Smooth muscle cell (in vitro differentiated cells): ENCODE results near the gene PIGL. TPM values are rescaled to one million over a fixed set of nuclear protein-coding genes. Genes with fewer than 3 reads are reported as not detected.

ENCODE experiments used
- DNase-seq: peaks from one replicate; lab custom pipeline; 2025; ENCODE audit not compliant: unreplicated experiment; lab: John Stamatoyannopoulos, UW
- H2AFZ ChIP-seq: fragments of 200-600 bp; sonication (generic); 2 replicates; pipeline ENCODE4 v1.6.0; 2016; ENCODE audit warnings: antibody characterized with exemption, low read depth, mild to moderate bottlenecking
- H3F3A ChIP-seq: fragments of 200-600 bp; sonication (generic); 2 replicates; pipeline ENCODE4 v1.6.0; 2017; ENCODE audit warnings: antibody characterized with exemption, low read depth
- H3K27ac ChIP-seq: fragments of 200-600 bp; sonication (generic); 2 replicates; pipeline ENCODE4 v1.5.1; 2016; ENCODE audit warnings: low read depth, mild to moderate bottlenecking
- H3K27me3 ChIP-seq: fragments of 200-600 bp; sonication (generic); 2 replicates; pipeline ENCODE4 v1.6.1; 2016; ENCODE audit warnings: low read depth, mild to moderate bottlenecking
- H3K36me3 ChIP-seq: fragments of 200-600 bp; sonication (generic); 2 replicates; pipeline ENCODE4 v1.5.1; 2016; ENCODE audit warnings: low read depth
- H3K4me1 ChIP-seq: fragments of 200-600 bp; sonication (generic); 2 replicates; pipeline ENCODE4 v1.5.1; 2016; ENCODE audit warnings: low read depth
- H3K4me2 ChIP-seq: fragments of 200-600 bp; sonication (generic); 2 replicates; pipeline ENCODE4 v1.6.0; 2016; ENCODE audit warnings: mild to moderate bottlenecking
- H3K4me3 ChIP-seq: fragments of 200-600 bp; sonication (generic); 2 replicates; pipeline ENCODE4 v1.5.1; 2016; ENCODE audit warnings: mild to moderate bottlenecking
- H3K79me2 ChIP-seq: fragments of 200-600 bp; sonication (generic); 2 replicates; pipeline ENCODE4 v1.6.0; 2016; ENCODE audit warnings: low read depth, mild to moderate bottlenecking
- H3K9ac ChIP-seq: fragments of 200-600 bp; sonication (generic); 2 replicates; pipeline ENCODE4 v1.6.0; 2016; ENCODE audit warnings: low read depth
- H3K9me3 ChIP-seq: fragments of 200-600 bp; sonication (generic); replicated peaks from 2 replicates; pipeline ENCODE4 v1.5.1; 2016; ENCODE audit warnings: low read depth
- H4K20me1 ChIP-seq: fragments of 200-600 bp; sonication (generic); 2 replicates; pipeline ENCODE4 v1.6.0; 2016; ENCODE audit warnings: low read depth
- CTCF ChIP-seq: fragments of 200-600 bp; sonication (generic); IDR thresholded peaks from 2 replicates; pipeline ENCODE4 v1.5.1; 2017; ENCODE audit warnings: borderline replicate concordance, mild to moderate bottlenecking, antibody characterized with exemption; ENCODE audit not compliant: insufficient read depth, poor library complexity, severe bottlenecking
- WGBS: methylation state at CpG from one replicate; pipeline ENCODE4 v1.1.7; 2016; ENCODE audit warnings: low lambda C conversion rate; 5-methylcytosine and 5-hydroxymethylcytosine counted together
- polyA plus RNA-seq: library from polyadenylated mRNA; unstranded; fragments of >200 nt; fragmentation: Nextera tagmentation; extraction: Ambion mirVana; gene quantifications from 2 replicates; pipeline ENCODE4 v1.2.1, GENCODE V29; 2016
- total RNA-seq: library from RNA; depleted of rRNA; stranded (reverse); fragments of >200 nt; gene quantifications from 2 replicates; pipeline ENCODE4 v1.2.3, GENCODE V29; 2014

Gene PIGL
- total and polyA plus RNA-seq, 2 experiments from 2014 or later = 20.2 to 56.0 TPM

- 84% methylated on average over 3 of the region's 3 CpGs for WGBS
Measured at GRCh38 chr17:16211590-16211989, 5.4 kb upstream of the PIGL start.

GRCh38 chr17:16212793-16213192 lies 4.2 kb upstream of the PIGL start:
- no peaks in the 10 kb centered on the region for H3K36me3 ChIP-seq
- H3K4me3 ChIP-seq = no peak overlapping the region
- no peaks in the 10 kb centered on the region for H3K9me3 ChIP-seq
- H3K27ac ChIP-seq = no peak overlapping the region
- no peak overlapping the region for H2AFZ ChIP-seq
- H3K27me3 ChIP-seq = no peaks in the 10 kb centered on the region
- H4K20me1 ChIP-seq = peaks cover 66% of the 10 kb centered on the region
- H3K9ac ChIP-seq = no peak overlapping the region
- H3K79me2 ChIP-seq = peaks cover 83% of the 10 kb centered on the region
- WGBS = 86% methylated on average over 6 of the region's 6 CpGs
- H3F3A ChIP-seq = no peaks in the 10 kb centered on the region
- DNase-seq = no peak
- no peak overlapping the region for H3K4me2 ChIP-seq
- TF ChIP-seq CTCF = no peak
- peaks cover 17% of the 10 kb centered on the region for H3K4me1 ChIP-seq

More at GRCh38 chr17:16211590-16211989, 5.4 kb upstream of the PIGL start:
- H3K4me3 ChIP-seq = no peak overlapping the region
- no peaks in the 10 kb centered on the region for H3K27me3 ChIP-seq
- peaks cover 78% of the 10 kb centered on the region for H4K20me1 ChIP-seq
- no peak overlapping the region for H3K27ac ChIP-seq
- no peak overlapping the region for H3K9ac ChIP-seq
- H2AFZ ChIP-seq = no peak overlapping the region
- no peaks in the 10 kb centered on the region for H3K9me3 ChIP-seq
- H3K4me1 ChIP-seq = peaks cover 12% of the 10 kb centered on the region
- no peaks in the 10 kb centered on the region for H3K36me3 ChIP-seq
- no peaks in the 10 kb centered on the region for H3F3A ChIP-seq
- H3K4me2 ChIP-seq = no peak overlapping the region
- DNase-seq = no peak
- TF ChIP-seq CTCF = no peak
- H3K79me2 ChIP-seq = peaks cover 87% of the 10 kb centered on the region

GRCh38 chr17:16214190-16215001 lies 2.6 kb upstream of the PIGL start:
- Histone ChIP-seq H2AFZ (peak overlapping the region; percentile 73), H3K4me3 (peak overlapping the region; percentile 94), H3K27me3 (no peaks in the 10 kb centered on the region), H3K27ac (peak overlapping the region; percentile 85), H3K79me2 (peaks cover 83% of the 10 kb centered on the region), H3K4me1 (peaks cover 23% of the 10 kb centered on the region), H3K4me2 (peak overlapping the region; percentile 97), H4K20me1 (peaks cover 50% of the 10 kb centered on the region), H3K9me3 (no peaks in the 10 kb centered on the region), H3K36me3 (no peaks in the 10 kb centered on the region), H3F3A (no peaks in the 10 kb centered on the region), H3K9ac (peak overlapping the region; percentile 94)
- no peak for DNase-seq
- 11% methylated on average over 16 of the region's 16 CpGs for WGBS
- TF ChIP-seq CTCF = no peak

GRCh38 chr17:16215002-16215272 lies 2.1 kb upstream of the PIGL start:
- H3K79me2 ChIP-seq = peaks cover 82% of the 10 kb centered on the region
- peaks cover 23% of the 10 kb centered on the region for H3K4me1 ChIP-seq
- 1% methylated on average over 26 of the region's 27 CpGs for WGBS
- no peaks in the 10 kb centered on the region for H3K9me3 ChIP-seq
- no peaks in the 10 kb centered on the region for H3K36me3 ChIP-seq
- peak overlapping the region; percentile 85 for H3K27ac ChIP-seq
- H3K9ac ChIP-seq = peak overlapping the region; percentile 94
- peaks cover 45% of the 10 kb centered on the region for H4K20me1 ChIP-seq
- no peaks in the 10 kb centered on the region for H3F3A ChIP-seq
- H3K27me3 ChIP-seq = no peaks in the 10 kb centered on the region
- DNase-seq = no peak
- H3K4me3 ChIP-seq = peak overlapping the region; percentile 94
- no peak for TF ChIP-seq CTCF
- peak overlapping the region; percentile 97 for H3K4me2 ChIP-seq
- peak overlapping the region; percentile 73 for H2AFZ ChIP-seq
